Hematopoietic multipotent progenitor cell treated with erythropoietin and hydrocortisone succinate and interleukin-3 and kit ligand, for 8 days (in vitro differentiated cells): ENCODE data around the gene ZEB2.

ENCODE experiments used
- DNase-seq: peaks from one replicate; pipeline ENCODE4 v3.0.0-alpha.2; 2015

The ZEB2 gene

DNA sequence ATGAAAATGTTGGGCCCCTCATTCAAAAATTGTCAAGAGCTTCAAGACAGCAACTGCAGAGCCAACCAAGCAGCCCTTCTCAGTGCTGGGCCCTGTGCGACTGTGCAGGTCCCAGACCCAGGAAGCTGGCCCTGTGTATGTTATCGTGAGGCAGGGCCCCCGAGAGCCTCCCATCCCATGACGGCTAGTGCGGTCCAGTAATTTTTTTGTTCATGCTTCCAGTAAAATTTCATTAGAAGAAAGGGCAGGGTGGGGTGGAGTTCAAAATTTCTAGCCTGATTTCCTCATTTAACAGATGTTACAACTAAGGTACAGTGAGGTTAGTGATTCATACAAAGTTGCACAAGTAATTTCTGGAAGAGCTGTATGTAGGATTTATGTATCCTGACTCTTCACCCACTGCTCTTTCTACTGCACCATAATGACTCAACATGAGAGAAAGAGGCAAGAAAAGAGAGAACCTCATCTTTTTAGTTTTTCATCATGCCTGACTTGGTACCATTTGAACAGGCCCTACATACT, 105.5 kb downstream of the ZEB2 start:
- DNase-seq, result no peak

DNA sequence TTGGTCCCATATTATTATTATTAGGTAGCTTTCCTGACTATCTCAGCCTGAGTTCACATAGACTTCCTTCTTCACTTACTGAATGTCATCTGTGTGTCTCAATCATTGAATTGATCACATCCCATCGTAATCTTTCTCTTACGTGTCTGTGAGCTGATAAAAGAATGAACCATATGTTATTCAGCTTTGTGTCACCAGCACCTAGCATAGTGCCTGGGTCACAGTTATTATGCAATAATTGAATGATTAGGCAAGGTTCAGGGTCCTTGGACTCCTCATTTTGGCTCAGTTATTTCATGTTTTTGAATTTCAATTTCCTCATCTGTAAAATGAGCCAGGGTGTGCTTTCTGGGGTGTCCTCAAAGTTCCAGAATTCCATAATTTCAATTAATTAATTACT, 107.2 kb downstream of the ZEB2 start:
- DNase-seq, result no peak

DNA sequence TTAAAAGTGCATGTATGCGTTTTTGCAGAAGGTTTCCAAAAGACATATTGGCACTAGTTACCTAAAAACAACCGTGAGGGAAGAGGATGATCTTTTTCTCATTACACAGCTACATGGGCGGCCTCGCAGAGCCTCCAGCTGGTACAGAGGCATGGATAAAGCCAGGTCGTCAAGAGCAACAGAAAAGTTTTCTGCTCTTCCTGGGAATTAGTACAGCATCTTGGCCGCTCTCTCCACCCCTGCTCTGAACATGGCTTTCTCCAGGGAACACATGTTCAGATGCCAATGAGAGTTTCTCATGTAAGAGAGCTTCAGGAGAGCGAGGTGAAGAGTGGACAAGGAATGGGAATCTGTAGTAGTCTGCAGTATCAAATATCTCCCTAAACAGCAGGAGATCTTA, 108.4 kb downstream of the ZEB2 start:
- no peak for DNase-seq

DNA sequence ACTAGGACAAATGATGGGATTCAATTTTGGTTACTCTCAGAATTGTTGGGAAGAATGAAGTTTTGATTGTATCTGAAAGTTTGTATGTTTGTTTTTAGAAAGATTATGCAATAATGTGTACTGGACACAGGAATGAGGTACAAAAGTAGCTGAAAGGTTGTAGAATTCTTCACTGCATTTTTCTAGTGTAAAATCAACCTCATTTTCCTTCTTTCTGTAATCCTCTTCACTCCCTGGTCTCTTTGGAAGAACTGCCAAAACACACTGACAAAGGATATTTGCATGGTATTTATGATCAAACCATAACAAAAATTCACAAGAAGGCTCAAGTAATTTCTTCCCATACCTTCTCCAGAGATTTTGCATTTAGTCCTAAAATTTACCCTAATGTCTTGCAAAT, 110.7 kb downstream of the ZEB2 start:
- DNase-seq, result no peak

DNA sequence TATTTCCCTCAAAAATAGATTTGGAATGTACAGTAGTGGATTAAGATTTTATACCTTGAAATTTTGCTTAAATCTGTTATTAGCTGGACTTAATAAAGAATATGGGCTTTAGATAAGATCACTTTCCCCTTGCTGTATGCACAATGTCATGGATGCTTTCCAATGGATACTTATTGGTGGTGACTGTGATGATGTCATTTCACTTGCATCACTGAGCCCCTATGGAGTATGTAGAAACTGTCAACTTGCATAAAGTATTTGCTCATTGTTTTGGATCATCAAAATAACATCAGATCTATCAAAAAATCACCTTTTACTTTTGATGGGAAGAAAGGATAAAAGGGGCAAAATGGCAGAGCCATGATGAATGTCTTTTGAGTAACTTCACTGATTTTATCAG, 112.7 kb downstream of the ZEB2 start:
- DNase-seq, result no peak

DNA sequence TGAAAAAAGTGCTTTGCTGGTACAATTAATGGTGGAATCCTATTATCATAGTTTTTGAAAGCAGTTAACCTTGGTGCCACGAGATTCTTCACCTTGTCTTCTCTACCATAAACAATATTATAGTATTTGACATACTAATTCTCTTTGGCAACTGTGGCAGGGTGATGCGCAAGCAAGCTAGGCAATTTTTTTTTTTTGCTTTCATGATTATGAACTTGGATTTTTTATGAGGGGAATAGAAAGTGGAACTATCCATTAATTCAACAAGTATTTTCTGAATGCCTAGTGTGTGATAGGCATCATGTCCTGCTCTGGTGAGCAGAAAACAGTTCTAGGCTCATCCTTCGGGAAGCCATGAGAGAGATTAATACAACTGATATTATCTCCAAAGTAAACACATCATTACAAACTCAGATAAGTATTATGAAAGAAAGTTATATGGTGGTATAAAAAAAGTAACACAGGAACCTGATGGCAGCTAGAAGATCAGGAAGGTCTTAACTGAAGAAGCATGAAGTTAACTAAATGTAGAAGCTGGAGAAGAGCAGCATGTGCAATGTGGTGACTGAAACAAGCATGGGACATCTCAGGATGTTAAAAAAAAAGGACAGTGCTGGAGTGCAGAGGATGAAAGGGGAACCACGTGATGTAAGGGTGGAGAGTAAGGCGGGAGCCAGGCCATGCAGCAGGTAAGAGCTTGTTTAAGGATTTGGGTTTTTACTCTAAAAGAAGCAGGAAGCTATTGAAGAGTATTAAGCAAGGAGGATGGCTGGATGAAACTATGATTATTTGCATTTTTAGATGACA, 113.7 kb downstream of the ZEB2 start:
- DNase-seq, result no peak

DNA sequence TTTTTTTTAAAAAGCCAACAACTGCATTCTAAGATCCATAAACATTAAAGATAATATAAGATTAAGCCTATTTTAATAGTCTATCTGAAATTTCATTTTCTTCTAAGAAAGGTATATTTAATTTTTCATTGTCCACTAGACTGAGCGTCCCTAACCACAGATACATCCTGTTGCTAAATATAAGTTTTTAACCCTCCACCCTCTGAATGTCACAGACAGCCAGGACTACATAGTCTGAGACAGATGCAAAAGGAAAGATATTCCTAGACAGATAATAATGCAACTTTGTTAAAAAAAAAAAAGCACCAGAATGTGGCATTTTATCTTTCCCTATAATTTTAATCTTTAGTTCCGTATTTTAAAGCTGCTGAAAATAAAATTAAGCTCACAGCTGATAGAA, 114.6 kb downstream of the ZEB2 start:
- DNase-seq, result peak; percentile 56

DNA sequence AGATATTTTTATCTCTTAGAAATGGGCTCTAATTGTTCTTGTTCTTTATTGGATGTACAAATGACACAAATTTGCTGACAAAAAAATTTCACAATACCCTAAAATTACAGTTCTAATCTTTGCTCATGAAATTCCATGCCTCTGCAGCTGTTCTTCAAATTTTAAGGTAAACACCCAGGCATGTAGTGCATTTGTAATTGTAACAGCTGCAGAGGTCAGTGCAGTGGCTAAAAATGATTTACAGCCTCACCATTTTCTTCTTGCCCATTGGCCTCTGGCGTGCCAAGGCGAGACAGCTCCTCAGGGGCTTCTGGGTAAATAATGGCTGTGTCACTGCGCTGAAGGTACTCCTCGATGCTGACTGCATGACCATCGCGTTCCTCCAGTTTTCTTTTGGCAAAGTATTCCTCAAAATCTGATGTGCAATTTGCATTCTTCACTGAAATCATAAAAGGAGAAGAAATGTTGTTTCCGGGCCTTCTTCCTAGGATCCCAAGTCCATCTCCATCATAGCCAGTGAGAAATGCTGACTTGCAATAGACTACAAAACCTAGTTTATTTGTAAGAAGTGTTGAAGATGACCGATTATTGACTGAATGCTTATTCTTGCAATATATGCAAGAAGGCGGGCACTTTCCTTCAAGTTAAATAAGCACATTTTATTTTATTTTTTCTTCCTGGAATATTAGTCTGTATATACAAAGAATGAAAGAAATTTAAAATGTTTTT, 115.2 kb downstream of the ZEB2 start:
- no peak for DNase-seq

DNA sequence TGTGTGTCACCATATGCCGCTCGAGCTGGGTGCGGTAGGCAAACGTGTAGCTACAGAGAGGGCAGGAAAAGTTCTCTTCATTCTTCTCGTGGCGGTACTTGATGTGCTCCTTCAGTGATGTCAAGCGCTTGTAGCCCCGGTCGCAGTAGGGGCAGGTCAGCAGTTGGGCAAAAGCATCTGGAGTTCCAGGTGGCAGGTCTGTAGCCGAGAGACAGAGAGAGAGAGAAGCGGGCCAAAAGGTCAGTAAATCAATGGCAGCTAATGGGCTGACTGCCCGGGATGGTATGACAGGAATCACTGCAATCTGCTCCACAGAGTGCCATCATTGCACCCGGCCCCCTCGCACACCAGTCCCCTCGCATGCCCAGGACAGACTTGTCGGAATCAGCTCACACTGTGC, 116.0 kb downstream of the ZEB2 start:
- no peak for DNase-seq

DNA sequence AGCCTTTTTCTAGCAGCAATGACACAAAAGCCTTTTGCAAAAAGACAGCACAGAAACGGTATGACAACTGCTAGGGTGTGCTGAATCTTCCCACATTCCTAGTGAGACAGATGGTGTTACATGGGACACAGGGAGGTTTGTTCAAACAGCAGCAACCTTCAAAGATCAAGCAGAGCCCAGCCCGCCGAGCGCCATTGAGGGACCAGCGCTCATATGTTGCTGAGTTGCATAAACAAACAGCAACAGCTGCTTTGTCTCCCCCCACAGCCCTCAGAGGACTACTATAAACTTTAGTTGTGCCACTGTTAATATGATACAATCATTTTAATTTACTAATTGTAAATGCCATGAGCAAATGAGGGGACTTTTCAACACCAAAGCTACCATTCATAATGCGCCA, 117.7 kb downstream of the ZEB2 start:
- DNase-seq, result no peak

DNA sequence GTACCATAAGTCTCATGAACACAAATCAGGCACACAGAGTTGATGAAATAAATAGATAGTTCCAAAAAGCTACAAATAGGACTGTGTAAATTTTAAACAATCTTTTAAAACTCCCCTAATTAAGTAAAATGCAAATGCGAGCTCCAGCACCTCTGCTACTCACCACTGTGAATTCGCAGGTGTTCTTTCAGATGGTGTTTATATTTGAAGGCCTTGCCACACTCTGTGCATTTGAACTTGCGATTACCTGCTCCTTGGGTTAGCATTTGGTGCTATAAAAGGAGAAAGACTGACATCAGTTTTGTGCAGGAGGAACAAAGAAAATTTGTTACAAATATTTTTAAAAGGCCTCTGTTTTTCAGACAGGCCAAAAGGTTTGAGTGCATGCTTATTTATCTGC, 118.9 kb downstream of the ZEB2 start:
- DNase-seq, result no peak

DNA sequence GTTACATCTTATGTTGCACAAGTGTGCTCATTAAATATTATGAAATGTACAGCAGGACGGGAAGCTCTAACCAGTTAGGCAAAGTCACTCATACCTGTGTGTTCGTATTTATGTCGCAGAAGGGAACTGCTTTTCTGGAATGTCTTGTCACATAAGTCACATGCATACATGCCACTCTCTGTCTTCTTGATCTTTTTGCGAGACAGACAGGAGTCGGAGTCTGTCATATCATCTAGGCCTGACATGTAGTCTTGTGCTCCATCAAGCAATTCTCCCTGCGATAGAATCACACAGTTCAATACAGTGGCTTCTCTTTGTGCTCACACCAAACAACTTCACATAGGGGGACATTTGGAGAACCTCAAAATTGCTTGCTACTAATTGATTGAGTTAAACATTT, 123.6 kb downstream of the ZEB2 start:
- no peak for DNase-seq

DNA sequence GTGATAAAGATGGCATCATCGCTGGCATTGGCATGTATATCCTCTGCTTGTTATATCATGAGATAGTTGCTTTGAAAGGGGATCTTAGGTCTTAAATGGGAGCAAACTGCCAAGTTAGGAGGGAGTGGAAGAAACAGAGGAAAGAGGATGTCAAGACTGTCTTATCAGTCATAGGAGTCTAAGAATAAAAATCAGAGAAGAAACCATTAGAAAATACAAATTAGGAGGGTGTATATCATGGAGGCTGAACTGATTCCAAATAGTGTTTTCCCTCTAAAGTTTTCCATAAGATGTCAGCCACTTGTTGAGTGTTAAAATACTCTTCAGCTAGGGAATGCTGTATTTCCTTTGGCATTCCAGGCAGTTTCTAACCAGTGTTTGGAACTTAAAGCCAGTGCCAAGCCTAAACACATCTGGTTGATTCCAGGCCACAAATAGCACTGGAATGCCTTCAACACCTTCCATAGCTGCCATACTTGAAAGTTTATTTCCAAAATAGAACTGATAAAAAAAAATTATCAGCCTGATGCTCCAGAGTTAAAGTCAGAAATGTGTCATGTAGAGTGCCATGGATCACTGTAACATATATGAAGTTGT, 129.4 kb downstream of the ZEB2 start:
- no peak for DNase-seq

DNA sequence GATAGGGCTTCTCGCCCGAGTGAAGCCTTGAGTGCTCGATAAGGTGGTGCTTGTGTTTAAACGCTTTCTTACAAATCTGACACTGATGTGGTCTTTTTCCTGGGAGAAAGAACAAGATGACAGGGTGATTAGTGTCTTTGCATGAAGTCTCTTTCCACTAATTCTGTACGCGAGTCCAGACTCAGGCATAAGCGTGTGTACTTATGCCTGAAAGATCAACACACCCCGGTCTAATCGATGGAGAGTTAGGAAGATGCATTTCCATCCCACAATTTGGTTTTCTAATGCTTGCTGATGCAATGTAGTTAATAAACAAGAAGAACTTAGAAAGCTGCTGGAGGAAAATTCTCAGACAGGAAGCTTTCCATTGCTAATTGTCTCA, 130.0 kb downstream of the ZEB2 start:
- no peak for DNase-seq

DNA sequence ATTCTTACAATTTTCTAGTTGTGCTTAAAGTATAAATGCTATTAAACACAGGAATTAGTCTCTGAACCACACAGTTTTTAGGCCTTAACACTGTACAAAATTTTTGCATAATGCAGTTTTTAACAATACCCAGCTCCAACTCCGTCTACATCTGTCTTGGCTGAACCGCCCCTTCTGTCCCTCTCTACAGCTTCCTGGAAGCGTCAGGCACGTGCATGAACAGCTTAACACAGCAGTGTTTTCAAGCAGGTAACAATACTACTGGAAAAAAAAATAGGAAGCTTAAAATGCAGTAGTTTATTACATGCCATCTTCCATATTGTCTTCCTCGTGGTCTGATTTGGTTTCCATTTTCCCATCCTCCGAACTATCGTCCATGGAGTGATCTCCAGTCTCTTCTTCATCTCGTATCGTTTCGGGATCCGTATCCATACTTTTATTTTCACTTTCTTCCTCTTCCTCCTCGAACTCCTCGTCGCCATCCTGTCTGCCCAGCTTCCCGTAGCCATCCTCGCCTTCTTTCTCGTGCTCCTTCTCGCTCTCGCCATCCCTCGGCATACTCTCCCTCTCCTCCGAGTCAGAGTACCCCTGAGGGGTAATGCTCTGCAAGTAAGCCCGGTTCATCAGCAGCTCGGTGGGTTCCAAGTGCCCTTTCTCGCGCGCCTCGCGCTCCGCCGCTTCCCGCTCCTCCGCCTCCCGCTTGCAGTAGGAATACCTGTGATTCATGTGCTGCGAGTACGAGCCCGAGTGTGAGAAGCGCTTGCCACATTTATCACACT, 130.6 kb downstream of the ZEB2 start:
- no peak for DNase-seq

DNA sequence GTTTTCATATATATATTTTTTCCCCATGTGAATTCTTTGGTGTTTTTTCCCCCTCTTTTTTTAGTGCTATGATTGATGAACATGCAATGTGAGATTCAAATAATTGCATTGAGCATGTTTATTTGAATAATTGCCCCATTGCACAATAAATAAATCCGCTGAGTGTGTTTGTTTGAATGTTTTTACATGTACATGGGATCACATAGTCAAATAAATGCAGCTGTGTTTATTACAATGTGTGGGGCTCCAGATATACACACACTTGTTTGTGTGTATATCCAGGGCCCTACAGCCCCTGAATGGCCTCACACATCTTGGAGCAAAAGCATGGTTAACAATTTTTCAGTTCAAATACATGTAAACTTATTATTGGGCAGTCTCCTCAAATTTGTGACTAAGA, 134.5 kb downstream of the ZEB2 start:
- no peak for DNase-seq

DNA sequence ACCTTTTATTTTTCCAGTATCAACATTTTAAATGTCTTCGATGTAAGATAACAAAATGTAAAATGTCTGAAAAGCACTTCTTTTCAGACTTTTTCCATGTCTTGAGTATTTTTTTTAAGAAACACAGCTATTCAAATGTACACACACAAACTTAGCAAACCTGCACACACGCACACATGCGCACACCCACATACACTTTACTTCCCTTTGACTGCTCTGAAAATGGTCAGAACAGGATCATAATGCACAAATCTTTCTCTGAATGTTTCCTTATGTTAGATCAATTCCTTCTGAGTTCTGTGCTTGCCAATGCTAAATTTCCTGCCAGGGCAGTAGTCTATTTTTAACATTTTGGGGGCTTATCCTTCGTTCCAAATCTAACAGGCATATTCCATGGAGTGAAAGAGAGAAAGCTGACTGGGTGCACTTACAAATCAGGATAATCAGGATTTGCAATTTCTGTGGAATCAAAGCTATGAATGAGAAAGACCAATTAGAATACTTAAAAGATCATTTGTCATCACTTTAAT, 136.3 kb downstream of the ZEB2 start:
- no peak for DNase-seq

DNA sequence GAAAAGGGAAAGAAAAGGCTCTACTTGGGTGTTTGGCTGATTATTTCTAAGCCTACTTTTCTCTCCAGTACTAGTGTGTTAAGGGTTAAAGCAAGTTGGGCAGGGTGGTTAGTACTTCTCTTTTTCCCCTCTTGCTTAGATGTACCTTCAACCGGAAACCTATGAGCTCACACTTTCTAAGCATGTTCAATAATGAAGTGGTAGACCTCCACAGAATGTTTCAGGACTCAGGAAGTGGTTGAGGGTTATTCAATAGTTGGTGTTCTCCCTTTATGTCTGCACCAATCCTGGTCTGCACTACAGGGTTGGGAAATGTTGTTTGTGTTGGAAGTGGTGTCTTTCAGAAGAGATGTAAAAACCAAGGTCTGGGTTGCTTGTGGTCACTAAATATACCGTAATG, 137.1 kb downstream of the ZEB2 start:
- DNase-seq, result peak; percentile 64

DNA sequence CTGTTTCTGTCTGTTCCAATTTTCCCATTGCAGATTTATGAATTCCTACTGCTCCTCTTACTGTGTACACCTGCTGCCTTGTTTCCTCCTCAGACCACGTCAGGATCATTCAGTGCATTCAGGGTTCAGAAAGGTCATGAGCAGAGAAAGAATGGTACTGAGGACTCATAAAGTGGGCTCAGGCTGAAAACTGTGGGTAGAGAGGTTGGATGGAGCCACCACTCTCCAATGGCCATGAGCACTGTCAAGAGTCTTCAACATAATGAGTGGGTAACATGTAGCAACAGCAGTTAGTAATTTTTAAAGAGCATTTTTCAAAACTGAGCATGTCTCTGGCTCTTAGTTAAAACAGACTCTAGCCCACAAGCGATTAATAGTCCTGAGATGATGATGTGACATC, 138.2 kb downstream of the ZEB2 start:
- no peak for DNase-seq

DNA sequence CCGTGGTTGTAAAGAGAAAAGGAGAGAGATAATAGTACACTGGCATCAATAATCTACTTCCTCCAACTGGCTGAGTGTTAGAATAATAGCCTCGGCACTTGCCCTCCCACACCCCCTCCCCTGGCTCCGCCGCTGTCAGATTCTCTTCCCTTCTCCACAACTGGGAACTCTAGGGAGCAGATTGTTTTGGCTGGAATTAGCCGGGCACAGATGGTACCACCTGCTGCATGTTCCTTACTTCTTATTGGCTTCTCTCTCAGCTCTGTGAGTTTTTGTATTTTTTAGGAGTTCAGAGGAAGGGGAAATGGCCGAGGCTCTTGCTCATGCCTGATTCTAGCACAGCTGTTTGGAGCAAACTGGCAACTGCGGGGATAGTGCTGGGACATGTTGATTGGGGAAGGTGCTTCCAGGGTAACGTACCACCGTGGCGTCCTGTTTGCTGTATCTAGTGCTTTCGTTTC, 140.0 kb downstream of the ZEB2 start:
- DNase-seq, result no peak

DNA sequence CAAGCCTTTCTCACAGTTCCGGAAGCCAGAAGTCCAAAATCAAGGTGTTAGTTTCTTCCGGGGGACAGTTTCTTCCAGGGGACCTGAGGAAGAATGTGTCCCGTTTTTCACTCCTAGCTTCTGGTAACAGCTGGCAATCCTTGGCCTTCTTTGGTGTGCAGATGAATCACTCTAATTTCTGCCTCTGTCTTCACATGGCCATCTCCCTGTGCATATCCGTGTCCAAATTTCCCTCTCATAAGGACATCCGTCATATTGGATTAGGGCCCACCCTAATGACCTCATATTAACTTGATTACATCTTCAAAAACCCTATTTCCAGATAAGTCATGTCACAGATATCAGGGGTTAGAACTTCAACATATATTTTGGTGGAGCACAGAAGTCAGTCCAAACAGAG, 141.4 kb downstream of the ZEB2 start:
- no peak for DNase-seq

DNA sequence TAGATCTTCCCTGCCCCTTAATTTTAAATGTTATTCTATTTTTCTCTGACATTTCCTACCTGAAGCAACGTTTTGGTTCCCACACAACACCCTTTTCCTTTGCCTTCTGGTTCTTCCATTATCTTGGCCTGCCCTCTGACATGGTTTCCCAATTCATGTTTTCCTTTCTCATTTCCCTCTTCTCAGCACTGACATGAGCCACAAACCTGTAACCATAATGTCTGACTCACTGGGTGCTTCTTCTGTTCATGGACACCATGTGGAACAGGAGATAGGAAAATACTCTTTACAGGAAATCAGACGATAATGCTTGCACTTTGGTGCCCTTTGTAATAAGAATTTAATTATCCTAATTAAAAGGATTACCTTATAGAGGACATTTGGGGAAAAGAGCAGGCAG, 142.0 kb downstream of the ZEB2 start:
- DNase-seq, result peak; percentile 58

DNA sequence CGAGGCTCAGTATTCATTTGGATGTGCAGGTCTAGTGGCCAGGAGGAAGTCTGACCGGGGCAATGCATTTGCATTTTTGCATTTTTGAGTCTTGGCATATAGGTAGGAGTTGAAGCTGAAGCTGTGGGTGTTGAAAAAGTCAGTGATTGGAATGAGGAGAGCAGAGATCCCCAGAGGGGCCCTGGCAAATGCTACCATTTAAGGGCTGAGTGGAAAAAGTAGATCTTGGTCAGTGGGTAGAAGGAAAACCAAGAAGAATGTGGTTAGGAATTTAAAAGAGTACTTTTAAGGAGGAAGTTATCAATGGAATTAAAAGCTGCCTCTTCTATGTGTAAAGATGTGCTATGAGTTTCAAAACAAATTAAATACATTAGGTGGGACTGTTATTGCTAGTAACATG, 143.0 kb downstream of the ZEB2 start:
- DNase-seq, result no peak
